Adipocyte (in vitro differentiated cells): ENCODE results near the gene GPR15LG.

Experiments used
- DNase-seq: peaks from one replicate; pipeline ENCODE4 v3.0.0-alpha.2; 2015; ENCODE audit warnings: low read depth
- H3K27me3 ChIP-seq: replicated peaks from 2 replicates; pipeline ENCODE4 v1.7.0; 2013; ENCODE audit warnings: mild to moderate bottlenecking, low read length, moderate library complexity; ENCODE audit not compliant: control insufficient read depth, insufficient read depth
- H3K36me3 ChIP-seq: 2 replicates; pipeline ENCODE4 v1.7.0; 2013; ENCODE audit warnings: low read length, mild to moderate bottlenecking, moderate library complexity; ENCODE audit not compliant: control insufficient read depth, insufficient read depth, severe bottlenecking
- H3K4me1 ChIP-seq: 2 replicates; pipeline ENCODE4 v1.7.0; 2013; ENCODE audit warnings: mild to moderate bottlenecking, low read length, moderate library complexity; ENCODE audit not compliant: control insufficient read depth, insufficient read depth
- H3K4me3 ChIP-seq: 2 replicates; pipeline ENCODE4 v1.7.0; 2013; ENCODE audit warnings: mild to moderate bottlenecking, low read length, moderate library complexity
- H3K9ac ChIP-seq: 2 replicates; pipeline ENCODE4 v1.7.0; 2013; ENCODE audit warnings: mild to moderate bottlenecking, low read length, moderate library complexity
- H3K9me3 ChIP-seq: 2 replicates; pipeline ENCODE4 v1.7.0; 2013; ENCODE audit warnings: mild to moderate bottlenecking, low read length, moderate library complexity; ENCODE audit not compliant: control insufficient read depth

GPR15LG gene

GRCh38 chr10:84204610-84205009 lies 31.0 kb downstream of the GPR15LG start:
- no peak overlapping the region for H3K4me3 ChIP-seq
- peaks cover 49% of the 10 kb centered on the region for H3K27me3 ChIP-seq
- no peaks in the 10 kb centered on the region for H3K9me3 ChIP-seq
- H3K36me3 ChIP-seq: no peaks in the 10 kb centered on the region
- no peaks in the 10 kb centered on the region for H3K4me1 ChIP-seq
- no peak overlapping the region for H3K9ac ChIP-seq
- DNase-seq: no peak

- Histone ChIP-seq H3K27me3 (peaks cover 47% of the 10 kb centered on the region), H3K36me3 (no peaks in the 10 kb centered on the region), H3K9me3 (no peaks in the 10 kb centered on the region), H3K9ac (no peak overlapping the region), H3K4me1 (no peaks in the 10 kb centered on the region), H3K4me3 (no peak overlapping the region)
- DNase-seq: peak; percentile 39
Measured at GRCh38 chr10:84205049-84205852, 31.6 kb downstream of the GPR15LG start.

GRCh38 chr10:84205853-84206525 lies 32.4 kb downstream of the GPR15LG start:
- Histone ChIP-seq H3K9me3 (no peaks in the 10 kb centered on the region), H3K9ac (no peak overlapping the region), H3K4me1 (no peaks in the 10 kb centered on the region), H3K27me3 (peaks cover 44% of the 10 kb centered on the region), H3K4me3 (no peak overlapping the region), H3K36me3 (no peaks in the 10 kb centered on the region)
- DNase-seq: no peak

DNA sequence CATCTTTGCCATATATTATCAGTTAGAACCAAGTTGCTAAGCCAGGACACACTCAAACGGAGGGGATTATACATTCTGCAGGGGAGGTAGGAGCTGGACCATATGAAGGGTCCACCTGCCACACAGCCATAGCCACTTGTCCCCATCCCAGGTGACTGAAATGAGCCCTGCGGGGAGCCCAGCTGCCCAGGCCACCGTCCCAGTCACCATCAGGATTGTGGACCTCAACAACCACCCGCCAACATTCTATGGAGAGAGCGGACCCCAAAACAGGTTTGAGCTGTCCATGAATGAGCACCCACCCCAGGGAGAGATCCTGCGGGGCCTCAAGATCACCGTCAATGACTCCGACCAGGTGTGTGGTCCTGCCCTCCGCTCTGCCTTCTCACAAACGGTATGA lies 34.4 kb downstream of the GPR15LG start:
- no peak for DNase-seq
- Histone ChIP-seq H3K9me3 (no peaks in the 10 kb centered on the region), H3K4me1 (no peaks in the 10 kb centered on the region), H3K9ac (no peak overlapping the region), H3K4me3 (no peak overlapping the region), H3K36me3 (no peaks in the 10 kb centered on the region), H3K27me3 (peaks cover 41% of the 10 kb centered on the region)

- H3K27me3 ChIP-seq: peaks cover 55% of the 10 kb centered on the region
Measured at GRCh38 chr10:84211566-84211965, 38.0 kb downstream of the GPR15LG start.

GRCh38 chr10:84212014-84212413 lies 38.4 kb downstream of the GPR15LG start:
- peaks cover 53% of the 10 kb centered on the region for H3K27me3 ChIP-seq
- no peak for DNase-seq
- no peaks in the 10 kb centered on the region for H3K4me1 ChIP-seq
- H3K4me3 ChIP-seq: no peak overlapping the region
- no peaks in the 10 kb centered on the region for H3K9me3 ChIP-seq
- H3K36me3 ChIP-seq: no peaks in the 10 kb centered on the region
- H3K9ac ChIP-seq: no peak overlapping the region

More at GRCh38 chr10:84211566-84211965, 38.0 kb downstream of the GPR15LG start:
- Histone ChIP-seq H3K9ac (no peak overlapping the region), H3K4me3 (no peak overlapping the region), H3K4me1 (no peaks in the 10 kb centered on the region), H3K36me3 (no peaks in the 10 kb centered on the region), H3K9me3 (no peaks in the 10 kb centered on the region)
- no peak for DNase-seq

- Histone ChIP-seq H3K4me1 (no peaks in the 10 kb centered on the region), H3K4me3 (no peak overlapping the region), H3K27me3 (peaks cover 48% of the 10 kb centered on the region), H3K9ac (no peak overlapping the region), H3K9me3 (no peaks in the 10 kb centered on the region), H3K36me3 (no peaks in the 10 kb centered on the region)
- DNase-seq: no peak
Measured at GRCh38 chr10:84213076-84213475, 39.5 kb downstream of the GPR15LG start.

DNA sequence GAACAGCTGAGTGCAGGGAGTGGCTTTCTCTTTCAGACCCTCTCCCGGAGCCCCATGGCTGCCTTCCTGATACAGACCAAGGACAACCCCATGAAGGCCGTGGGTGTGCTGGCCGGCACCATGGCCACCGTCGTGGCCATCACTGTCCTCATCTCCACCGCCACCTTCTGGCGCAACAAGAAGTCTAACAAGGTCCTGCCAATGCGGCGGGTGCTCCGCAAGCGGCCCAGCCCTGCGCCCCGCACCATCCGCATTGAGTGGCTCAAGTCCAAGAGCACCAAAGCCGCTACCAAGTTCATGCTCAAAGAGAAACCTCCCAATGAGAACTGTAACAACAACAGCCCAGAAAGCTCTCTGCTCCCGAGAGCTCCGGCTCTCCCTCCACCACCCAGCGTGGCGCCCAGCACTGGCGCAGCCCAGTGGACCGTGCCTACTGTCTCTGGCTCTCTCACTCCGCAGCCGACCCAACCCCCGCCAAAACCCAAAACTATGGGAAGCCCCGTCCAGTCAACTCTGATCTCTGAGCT lies 40.5 kb downstream of the GPR15LG start:
- Histone ChIP-seq H3K4me1 (no peaks in the 10 kb centered on the region), H3K27me3 (peaks cover 42% of the 10 kb centered on the region), H3K9ac (no peak overlapping the region), H3K36me3 (no peaks in the 10 kb centered on the region), H3K4me3 (no peak overlapping the region), H3K9me3 (no peaks in the 10 kb centered on the region)
- DNase-seq: no peak

DNA sequence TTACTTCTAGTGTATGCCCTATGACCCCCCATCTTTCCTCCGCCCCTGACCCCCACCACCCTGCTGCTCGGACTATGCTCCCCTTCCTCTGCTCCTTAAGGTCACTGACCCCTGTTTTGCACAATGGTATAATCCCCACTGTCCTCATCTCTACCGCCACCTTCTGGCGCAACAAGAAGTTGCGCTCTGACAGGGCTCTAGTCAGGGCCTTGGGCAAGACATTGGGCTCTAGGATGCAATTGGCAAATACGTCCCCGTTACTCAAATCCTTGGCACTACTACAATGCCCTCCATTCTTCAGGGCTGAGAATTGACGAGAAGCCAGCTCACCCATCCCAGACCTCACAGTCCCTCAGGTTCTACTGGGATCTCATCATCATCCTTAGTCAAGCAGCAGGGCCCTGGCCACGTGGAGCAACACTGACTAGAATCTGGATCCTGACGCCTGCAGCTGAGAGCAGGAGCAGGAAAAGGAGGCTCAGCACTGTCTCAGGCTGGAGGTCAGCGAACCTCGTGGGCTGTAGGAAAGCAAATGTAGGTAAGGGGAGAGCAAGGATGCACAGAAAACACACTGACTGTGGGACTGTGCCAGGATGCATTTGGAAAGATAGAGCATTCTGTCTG lies 41.1 kb downstream of the GPR15LG start:
- no peaks in the 10 kb centered on the region for H3K36me3 ChIP-seq
- no peaks in the 10 kb centered on the region for H3K4me1 ChIP-seq
- no peak overlapping the region for H3K4me3 ChIP-seq
- H3K9ac ChIP-seq: no peak overlapping the region
- H3K9me3 ChIP-seq: peaks cover 2% of the 10 kb centered on the region
- no peak for DNase-seq
- peaks cover 47% of the 10 kb centered on the region for H3K27me3 ChIP-seq

- no peak for DNase-seq
- H3K9ac ChIP-seq: no peak overlapping the region
- H3K27me3 ChIP-seq: peaks cover 42% of the 10 kb centered on the region
- peaks cover 3% of the 10 kb centered on the region for H3K9me3 ChIP-seq
- H3K36me3 ChIP-seq: no peaks in the 10 kb centered on the region
- no peak overlapping the region for H3K4me3 ChIP-seq
- no peaks in the 10 kb centered on the region for H3K4me1 ChIP-seq
Measured at GRCh38 chr10:84216834-84217233, 43.2 kb downstream of the GPR15LG start.

GRCh38 chr10:84217746-84218145 lies 44.1 kb downstream of the GPR15LG start:
- no peak for DNase-seq
- Histone ChIP-seq H3K27me3 (peaks cover 43% of the 10 kb centered on the region), H3K9me3 (peaks cover 3% of the 10 kb centered on the region), H3K4me1 (no peaks in the 10 kb centered on the region), H3K36me3 (no peaks in the 10 kb centered on the region), H3K9ac (no peak overlapping the region), H3K4me3 (no peak overlapping the region)
